ENCODE data around the gene ZIC5. TPM values are rescaled to one million over a fixed set of nuclear protein-coding genes. Genes with fewer than 3 reads are reported as not detected.

Gene ZIC5
- polyA plus RNA-seq, 1 donor from 2014 or later: 0.94 TPM

- Histone ChIP-seq H3K79me2 (replicated peaks; ENCODE audit: insufficient read depth, low read length) (peaks cover 78% of the 10 kb centered on the region), H3K27ac (ENCODE audit: low read length) (no peak overlapping the region)
- TF ChIP-seq TAF1 (IDR thresholded peaks at IDR 0.05; ENCODE audit: low read depth) (no peak), SMC3 (conservative IDR thresholded peaks at IDR 0.05; ENCODE audit: poor library complexity) (no peak), POLR2AphosphoS5 (IDR thresholded peaks at IDR 0.05) (peak; percentile 61), EP300 (conservative IDR thresholded peaks at IDR 0.05; ENCODE audit: poor library complexity, severe bottlenecking) (peak; percentile 84), RAD21 (conservative IDR thresholded peaks at IDR 0.05) (no peak), CTCF (IDR thresholded peaks at IDR 0.05; ENCODE audit: poor library complexity, severe bottlenecking) (no peak)
Measured at GRCh38 chr13:99976575-99976974, 5.0 kb upstream of the ZIC5 start.

GRCh38 chr13:99975626-99976025, 4.1 kb upstream of the ZIC5 start:
- Histone ChIP-seq H2AFZ (ENCODE audit: low read depth, low read length) (no peak overlapping the region), H3K27me3 (ENCODE audit: insufficient read depth, low read depth, low read length) (peaks cover 81% of the 10 kb centered on the region), H4K20me1 (ENCODE audit: insufficient read depth) (no peaks in the 10 kb centered on the region), H3K9me3 (ENCODE audit: low read length) (no peaks in the 10 kb centered on the region), H3K4me3 (ENCODE audit: low read length) (no peak overlapping the region), H3K36me3 (ENCODE audit: insufficient read depth, low read length) (no peaks in the 10 kb centered on the region), H3K4me2 (ENCODE audit: low read length) (no peak overlapping the region), H3K9me2 (ENCODE audit: insufficient read depth, low read length) (no peaks in the 10 kb centered on the region), H3K79me2 (replicated peaks; ENCODE audit: insufficient read depth, low read length) (peaks cover 78% of the 10 kb centered on the region), H3F3A (ENCODE audit: insufficient read depth, low read length, poor library complexity, severe bottlenecking) (no peaks in the 10 kb centered on the region), H3K27ac (ENCODE audit: low read length) (no peak overlapping the region), H3K9ac (ENCODE audit: low read length) (no peak overlapping the region)
- no peak for TF ChIP-seq POLR2AphosphoS5 (IDR thresholded peaks at IDR 0.05)
- TF ChIP-seq TAF1 (IDR thresholded peaks at IDR 0.05; ENCODE audit: low read depth): no peak
- TF ChIP-seq REST (IDR thresholded peaks at IDR 0.05; ENCODE audit: borderline replicate concordance): no peak

More at GRCh38 chr13:99976575-99976974, 5.0 kb upstream of the ZIC5 start:
- Histone ChIP-seq H3K4me3 (ENCODE audit: low read length) (no peak overlapping the region), H3K36me3 (ENCODE audit: insufficient read depth, low read length) (no peaks in the 10 kb centered on the region), H4K20me1 (ENCODE audit: insufficient read depth) (no peaks in the 10 kb centered on the region), H2AFZ (ENCODE audit: low read depth, low read length) (no peak overlapping the region), H3K4me2 (ENCODE audit: low read length) (no peak overlapping the region), H3K9me2 (ENCODE audit: insufficient read depth, low read length) (no peaks in the 10 kb centered on the region), H3K9ac (ENCODE audit: low read length) (no peak overlapping the region), H3K27me3 (ENCODE audit: insufficient read depth, low read depth, low read length) (peaks cover 76% of the 10 kb centered on the region), H3K9me3 (ENCODE audit: low read length) (no peaks in the 10 kb centered on the region), H3F3A (ENCODE audit: insufficient read depth, low read length, poor library complexity, severe bottlenecking) (no peaks in the 10 kb centered on the region)

GRCh38 chr13:99974939-99975561, 3.5 kb upstream of the ZIC5 start:
- Histone ChIP-seq H3K4me3 (ENCODE audit: low read length) (no peak overlapping the region), H3K9me2 (ENCODE audit: insufficient read depth, low read length) (no peaks in the 10 kb centered on the region), H2AFZ (ENCODE audit: low read depth, low read length) (no peak overlapping the region), H3K27me3 (ENCODE audit: insufficient read depth, low read depth, low read length) (peaks cover 81% of the 10 kb centered on the region), H3K9ac (ENCODE audit: low read length) (no peak overlapping the region), H3K4me2 (ENCODE audit: low read length) (no peak overlapping the region), H3K79me2 (replicated peaks; ENCODE audit: insufficient read depth, low read length) (peaks cover 76% of the 10 kb centered on the region), H3K9me3 (ENCODE audit: low read length) (no peaks in the 10 kb centered on the region), H3F3A (ENCODE audit: insufficient read depth, low read length, poor library complexity, severe bottlenecking) (no peaks in the 10 kb centered on the region), H4K20me1 (ENCODE audit: insufficient read depth) (no peaks in the 10 kb centered on the region), H3K27ac (ENCODE audit: low read length) (no peak overlapping the region), H3K36me3 (ENCODE audit: insufficient read depth, low read length) (no peaks in the 10 kb centered on the region)
- no peak for TF ChIP-seq TAF1 (IDR thresholded peaks at IDR 0.05; ENCODE audit: low read depth)
- no peak for TF ChIP-seq CTCF (IDR thresholded peaks at IDR 0.05; ENCODE audit: poor library complexity, severe bottlenecking)
- TF ChIP-seq EZH2 (IDR thresholded peaks at IDR 0.05; ENCODE audit: borderline replicate concordance, insufficient read depth, low read length, poor library complexity, severe bottlenecking): no peak
- no peak for TF ChIP-seq RAD21 (conservative IDR thresholded peaks at IDR 0.05)
- TF ChIP-seq REST (IDR thresholded peaks at IDR 0.05; ENCODE audit: borderline replicate concordance): no peak
- no peak for TF ChIP-seq POLR2AphosphoS5 (IDR thresholded peaks at IDR 0.05)
- no peak for TF ChIP-seq EP300 (conservative IDR thresholded peaks at IDR 0.05; ENCODE audit: poor library complexity, severe bottlenecking)

Data from neural cell (in vitro differentiated cells).